LHCN-M2 (cell line): ENCODE measurements around the gene ABHD17A. TPM values are rescaled to one million over a fixed set of nuclear protein-coding genes. Genes with fewer than 3 reads are reported as not detected.
"Not testable (repeated sequence)": the region's sequence is repeated elsewhere in the genome, so short reads cannot be mapped to it uniquely, and the experiment has no call there.

Experiments used
- DNase-seq: peaks from one replicate; pipeline ENCODE4 v3.0.0-alpha.2; 2012; ENCODE audit warnings: low read depth
- total RNA-seq: library from RNA; depleted of rRNA; stranded (reverse); fragments of >200 nt; gene quantifications from 2 replicates; pipeline ENCODE4 v1.2.3, GENCODE V29; 2014

ABHD17A gene
- total RNA-seq, 1 experiment from 2014 or later: 118 TPM

DNA sequence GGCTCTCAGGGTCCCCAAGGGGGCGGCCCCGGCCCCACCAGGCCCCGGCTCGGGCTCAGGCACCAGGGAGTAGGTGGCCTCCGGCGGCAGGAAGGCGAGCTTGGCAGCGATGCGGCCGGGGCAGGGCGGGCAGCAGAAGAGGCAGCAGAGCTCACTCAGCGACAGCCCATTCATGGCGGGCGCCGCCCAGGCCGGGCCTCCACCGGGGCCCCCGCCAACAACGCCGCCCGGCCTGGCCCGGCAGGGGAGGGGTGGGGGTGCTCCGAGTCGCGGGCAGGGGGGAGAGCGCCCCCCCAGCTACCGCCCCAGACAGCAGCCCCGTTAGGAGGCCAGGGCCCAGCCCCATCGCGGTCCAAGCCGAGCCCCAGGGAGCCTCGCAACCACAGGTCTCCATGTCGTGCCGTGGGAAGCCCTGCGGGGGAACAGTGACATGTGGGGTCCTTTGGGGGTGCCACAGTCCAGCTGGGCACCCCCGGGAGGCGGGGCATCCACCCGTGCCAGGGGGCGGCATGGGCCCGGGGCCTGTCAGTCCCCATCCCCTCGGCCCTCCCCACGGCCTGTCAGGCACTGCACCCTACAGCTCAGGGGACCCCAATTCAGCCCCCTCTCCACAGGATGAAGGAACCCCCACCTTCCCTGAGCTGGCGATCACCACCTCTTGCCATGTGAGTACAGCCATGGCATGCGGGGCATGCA lies 3.8 kb downstream of the ABHD17A start:
- not testable (repeated sequence) for DNase-seq

DNA sequence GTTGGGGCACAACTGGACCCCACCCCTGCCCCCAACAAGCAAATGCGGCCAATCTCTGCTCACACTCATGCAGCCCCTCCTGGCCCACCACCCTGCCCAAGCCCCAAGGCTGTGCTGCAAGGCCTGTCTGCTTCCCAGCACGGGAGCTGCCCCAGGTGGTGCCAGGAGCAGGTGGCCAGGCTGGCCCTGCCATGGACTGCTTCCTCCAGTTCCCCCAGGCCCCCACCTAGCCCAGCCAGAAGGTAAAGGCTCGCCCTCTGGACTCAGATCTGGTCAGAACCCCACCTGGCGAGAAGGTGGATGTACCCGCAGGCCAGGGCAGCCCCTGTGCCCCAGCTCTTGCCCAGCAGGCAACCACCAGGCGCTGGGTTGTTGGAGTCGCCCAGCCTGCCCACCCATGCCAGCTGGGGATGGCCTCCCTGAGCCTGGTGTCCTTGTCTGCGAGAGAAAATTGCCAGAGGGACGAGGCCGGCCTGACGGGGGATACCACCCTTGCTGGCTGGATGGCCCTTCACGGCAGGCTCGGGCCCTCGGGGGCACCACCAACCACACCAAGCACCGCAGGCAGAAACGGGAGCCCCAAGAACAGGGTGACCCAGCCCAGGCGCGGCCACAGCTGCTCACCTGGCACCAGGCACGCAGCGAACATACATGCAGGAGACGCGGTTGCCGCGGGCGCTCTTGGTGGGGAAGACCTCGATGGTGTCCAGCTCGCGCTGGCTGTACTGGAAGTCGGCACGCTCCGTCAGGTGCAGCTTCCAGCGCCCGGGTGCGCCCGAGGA lies 4.5 kb downstream of the ABHD17A start:
- no peak for DNase-seq

DNA sequence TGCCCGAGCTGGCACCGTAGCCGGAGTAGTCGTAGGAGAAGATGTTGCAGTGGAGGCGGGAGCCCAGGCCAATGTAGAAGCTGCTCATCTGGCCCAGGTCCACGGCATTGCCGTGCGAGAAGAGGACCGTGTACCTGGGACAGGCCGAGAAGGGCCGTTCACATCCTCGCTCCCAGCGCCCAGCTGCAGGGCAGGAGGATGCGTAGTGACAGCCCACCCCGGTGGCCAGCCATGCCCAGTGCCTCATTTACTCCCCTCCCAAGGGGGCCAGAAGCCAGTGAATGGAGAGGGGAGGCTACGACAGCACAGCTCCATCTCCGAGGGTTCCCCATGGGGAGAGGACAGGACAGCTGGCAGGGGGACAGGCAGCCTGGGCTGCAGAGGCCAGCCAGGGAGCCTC lies 5.3 kb downstream of the ABHD17A start:
- DNase-seq: not testable (repeated sequence)

DNA sequence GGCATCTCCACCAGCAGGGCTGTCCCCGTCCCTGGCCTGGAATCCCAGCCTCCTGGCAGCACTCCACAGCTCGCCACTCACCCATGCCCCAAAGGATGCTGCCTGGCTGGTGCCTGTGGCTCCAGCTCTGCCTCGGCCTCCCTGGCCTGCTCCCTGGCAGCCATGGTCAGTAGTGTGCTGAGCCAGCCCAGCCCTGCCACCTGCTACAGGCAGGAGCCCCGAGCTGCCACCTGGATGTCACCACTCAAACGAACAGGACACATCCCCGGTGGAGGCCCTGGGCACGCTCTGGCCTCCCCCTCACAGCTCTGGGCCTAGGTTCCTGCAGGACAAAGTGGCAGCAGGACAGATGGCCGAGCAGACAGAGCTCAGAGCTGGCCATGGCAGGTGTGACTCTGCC lies 6.7 kb downstream of the ABHD17A start:
- DNase-seq: not testable (repeated sequence)

DNA sequence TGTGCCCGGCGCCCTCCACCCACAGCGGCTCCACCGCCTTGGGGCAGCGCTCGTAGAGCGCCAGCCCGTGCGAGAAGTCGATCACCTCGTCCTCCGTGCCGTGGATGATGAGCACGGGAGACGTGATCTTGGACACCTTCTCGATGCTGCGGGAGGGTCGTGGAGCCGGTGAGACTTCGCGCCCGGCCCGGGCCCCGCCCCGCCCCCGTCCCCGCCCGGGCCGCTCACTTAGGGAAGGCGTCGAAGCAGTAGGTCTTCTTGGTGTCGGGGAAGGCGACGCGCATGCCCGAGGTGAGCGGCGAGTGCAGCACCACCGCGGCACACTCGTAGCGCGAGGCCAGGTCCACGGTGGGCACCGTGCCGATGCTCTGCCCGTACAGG lies 8.0 kb downstream of the ABHD17A start:
- not testable (repeated sequence) for DNase-seq

DNA sequence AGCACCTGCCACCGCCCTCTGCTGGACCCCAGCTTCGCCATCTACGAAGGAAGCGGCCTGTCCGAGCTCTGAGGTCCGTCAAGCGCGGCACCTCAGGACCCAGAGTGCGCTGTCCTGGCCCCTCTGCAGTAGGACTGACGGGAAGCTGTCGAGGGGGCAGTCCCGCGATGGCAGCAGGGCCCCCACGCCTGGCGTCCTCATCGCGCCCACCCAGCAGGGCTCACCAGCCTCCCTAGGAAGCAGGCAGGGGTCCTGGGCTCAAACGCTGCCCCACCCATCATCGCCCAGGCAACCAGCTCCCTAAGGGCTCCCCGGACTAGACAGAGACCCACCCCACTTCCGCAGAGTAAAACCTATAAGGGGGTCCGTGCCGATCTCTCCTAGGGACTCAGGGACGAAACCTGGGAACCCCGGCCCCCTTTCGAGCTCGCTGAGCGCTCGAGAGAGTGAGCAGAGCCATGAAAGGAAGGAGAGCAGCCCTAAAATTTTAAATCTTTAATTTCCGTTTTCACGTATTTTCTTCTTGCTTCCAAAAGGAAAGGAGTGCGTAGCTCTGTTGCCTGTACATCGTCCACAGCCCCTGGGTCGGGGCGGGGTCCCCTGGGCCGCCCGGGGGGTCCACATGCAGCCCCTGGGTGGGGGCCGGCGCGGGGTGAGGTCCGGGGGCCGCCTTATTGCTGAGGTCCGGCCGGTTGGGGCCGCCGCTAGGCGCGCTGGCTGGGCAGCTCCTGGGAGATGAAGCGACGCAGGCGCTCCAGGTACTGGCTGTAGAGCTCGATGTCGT lies 8.6 kb downstream of the ABHD17A start:
- not testable (repeated sequence) for DNase-seq

DNA sequence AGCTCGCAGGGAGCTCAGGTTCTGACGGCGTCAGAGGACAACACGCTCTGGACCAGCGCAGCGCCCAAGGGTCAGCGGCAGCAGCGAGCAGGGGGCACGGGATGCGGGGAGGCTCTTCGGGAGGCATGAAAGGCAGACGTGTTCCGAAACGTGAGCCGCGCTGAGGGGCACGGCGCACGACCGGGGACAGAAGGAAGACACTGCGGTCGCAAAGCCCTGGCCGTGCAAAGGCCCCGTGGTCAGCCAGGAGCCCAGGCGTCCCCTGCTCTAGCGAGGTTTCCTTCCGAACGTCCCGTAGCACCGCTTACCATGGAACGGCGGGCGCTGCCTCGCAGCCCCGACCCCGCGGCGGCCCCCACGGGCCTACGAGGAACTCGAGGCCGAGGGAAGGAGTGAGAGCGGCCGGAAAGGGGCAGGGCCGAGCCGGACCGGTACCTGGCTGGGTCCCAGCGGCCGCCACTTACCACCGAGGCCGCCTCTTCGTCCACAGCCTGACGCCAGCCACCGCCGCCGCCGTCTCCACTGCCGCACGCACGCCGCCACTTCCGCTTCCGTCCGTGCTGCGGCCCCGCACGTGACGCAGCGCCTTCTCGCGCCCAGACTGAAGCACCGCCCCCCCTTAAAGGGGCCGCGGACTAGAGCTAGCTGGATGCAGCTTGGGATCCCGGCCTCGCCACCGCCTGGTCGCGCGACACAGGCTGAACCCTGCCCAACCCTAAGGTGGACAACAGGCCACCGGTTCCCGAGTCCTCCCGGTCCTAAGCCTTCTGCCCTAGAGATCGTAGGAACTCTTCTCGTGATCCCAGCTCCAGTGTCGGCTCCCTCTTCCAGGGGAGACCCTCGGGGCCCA lies 9.4 kb downstream of the ABHD17A start:
- peak; percentile 84 for DNase-seq

DNA sequence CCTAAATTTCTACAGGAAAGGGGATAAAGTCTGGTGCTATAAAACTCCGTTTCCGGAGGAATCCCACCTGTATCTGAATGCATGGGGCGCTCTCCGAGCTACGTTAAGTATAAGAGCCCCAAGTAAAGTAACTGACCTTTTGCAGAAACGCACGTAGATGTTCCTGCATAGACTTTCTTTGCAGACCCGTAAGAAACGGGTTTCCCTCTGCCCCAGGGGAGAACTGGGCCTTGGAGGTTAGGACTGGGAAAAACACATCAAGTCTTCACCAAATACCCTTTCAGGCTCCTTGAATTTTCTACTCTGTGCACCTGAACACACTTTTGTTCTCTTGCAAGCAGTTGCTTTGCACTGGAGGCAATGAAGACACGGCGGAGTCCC lies 10.0 kb downstream of the ABHD17A start:
- DNase-seq: not testable (repeated sequence)

DNA sequence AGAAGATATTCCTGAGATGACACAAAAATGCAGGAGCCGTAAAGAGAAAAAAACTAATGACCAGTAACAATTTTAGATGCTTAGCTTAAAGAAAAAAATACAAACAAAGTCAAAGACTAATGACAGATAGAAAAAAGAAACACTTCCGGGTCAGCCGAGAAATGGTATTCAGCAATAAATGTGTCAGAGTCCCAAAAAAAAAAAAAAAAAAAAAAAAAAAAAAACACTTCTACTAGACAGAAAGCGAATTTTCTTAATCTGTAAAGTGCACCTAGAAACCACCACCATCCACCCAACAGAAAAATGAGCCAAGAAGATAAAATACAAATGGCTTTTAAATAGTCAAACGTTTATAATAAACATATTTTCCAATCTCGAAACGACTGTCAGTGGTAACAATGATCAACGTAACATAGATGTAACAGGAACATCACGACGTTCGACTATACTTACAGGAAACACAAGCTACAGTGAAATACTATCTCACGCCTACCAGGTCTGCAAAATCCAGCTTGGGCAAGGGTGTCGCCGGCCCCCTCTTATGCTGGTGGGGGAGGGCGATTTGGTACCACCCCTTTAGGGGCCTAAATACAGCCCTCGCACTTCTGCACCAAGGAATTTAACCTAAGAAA lies 10.6 kb downstream of the ABHD17A start:
- DNase-seq: no peak

DNA sequence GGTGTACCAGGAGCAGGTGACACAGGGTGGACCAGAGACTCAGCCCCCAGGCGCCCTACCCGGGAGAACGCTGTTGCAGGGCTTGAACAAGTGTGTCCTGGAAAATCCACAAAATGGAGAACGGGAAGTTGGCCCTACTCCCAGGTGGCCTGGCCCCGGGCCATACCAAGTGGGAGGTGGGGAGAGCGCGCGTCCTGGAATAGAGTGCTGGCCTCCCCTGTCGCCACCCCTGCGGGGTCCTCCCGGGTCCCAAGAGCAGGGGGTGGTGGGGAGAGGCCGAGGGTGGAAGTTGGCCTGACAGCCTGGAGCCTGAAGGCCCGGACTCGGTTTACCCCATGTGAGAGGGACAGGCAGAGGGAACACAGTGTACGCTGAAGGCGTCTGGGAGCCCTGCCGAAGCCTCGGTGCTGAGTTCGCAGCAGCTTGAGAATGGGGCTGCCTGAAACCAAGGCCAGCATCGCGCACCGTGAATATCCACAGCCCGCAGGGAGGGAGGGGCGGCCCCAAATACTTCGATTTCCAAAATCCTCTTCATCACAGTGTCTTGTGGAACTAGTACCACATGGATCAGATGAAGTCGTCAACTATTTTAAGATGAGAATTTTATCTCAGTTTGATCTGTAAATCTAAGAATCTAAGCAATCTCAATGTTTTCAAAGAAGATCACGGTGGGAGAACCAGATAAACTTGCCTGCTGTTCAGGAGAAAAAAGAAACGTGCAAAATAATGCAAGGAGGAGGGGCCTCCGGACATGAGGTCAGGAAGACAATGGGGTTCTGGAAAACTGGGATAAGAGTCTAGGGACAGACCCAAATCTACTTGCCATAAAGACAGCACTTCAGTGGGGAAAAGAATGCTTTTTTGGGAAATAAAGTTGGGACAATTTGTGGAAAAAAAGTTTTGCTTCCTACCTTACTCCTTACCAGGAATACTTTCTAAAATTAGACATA lies 11.5 kb downstream of the ABHD17A start:
- DNase-seq: no peak

DNA sequence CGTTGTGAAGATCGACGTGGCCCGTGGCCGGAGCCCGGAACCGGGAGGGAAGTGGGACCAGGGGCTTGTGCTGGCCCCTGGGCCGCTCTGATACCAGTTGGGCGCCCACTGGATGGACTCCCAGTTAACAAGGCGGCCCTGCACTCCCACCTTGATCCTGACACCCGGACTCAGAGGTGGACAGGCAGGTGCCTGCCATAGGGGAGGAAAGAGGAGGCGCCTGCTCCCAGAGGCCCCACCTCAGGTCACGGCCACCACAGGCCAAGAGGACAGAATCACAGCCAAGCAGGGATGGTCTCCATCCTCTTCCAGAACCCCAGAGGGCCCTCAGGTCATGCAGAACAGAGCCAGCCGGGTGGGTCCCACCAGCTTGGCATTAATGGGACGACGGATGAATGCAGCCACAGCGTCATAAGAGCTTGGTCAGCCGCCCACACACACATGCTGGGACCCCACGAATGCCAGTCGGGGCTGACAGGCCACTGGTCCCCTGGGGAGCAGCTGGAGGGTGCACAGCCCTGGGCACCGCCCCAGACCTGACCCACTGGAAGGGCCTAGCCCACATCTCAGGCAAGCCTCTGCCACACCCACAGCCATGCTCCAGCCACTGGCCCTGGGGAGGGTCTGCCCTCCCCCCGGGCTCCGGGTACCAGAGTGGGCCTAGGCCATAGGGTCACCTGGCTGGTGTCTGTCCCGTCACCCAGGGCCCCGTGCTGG lies 12.3 kb downstream of the ABHD17A start:
- DNase-seq: no peak

DNA sequence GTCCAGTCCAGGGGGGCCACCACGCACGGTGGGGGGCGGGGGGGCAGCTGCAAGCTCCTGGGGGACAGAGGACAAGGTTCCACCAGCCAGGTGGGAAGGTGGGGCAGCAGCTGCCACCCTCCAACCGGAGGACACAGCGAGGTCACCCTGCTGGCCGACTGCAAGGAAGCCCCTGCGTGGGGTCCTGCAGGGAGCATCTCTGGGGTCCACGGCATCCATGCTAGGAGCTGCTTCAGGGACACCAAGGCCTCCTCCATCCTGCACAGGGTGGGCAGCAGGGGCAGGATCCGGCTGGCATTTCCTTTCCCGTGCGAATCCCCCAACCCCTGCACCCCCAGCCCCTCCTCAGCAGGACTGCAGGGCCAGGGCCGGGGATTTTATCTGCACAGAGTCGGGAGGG lies 13.7 kb downstream of the ABHD17A start:
- DNase-seq: no peak

DNA sequence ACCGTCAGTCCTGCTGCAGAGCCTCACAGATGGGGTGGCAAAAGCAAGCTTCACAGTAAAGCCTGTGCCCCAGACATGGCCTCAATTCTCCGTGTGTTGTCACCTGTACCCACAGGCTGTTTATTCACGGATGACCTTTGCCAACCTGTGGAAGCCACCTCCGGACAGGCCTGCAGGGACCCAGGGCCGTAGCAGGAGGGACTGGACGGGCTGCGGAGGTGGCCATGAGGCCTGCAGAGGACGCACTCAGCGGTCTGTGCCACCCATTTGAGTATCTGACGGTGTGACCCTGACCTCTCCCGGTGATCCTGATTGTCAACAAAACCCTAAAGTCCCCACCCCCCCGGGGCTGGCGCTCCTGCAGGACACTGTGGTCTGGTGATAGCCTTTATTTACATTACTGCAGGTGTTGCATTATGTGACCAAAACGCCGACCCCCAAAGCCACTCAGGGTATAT lies 14.1 kb downstream of the ABHD17A start:
- DNase-seq: no peak

DNA sequence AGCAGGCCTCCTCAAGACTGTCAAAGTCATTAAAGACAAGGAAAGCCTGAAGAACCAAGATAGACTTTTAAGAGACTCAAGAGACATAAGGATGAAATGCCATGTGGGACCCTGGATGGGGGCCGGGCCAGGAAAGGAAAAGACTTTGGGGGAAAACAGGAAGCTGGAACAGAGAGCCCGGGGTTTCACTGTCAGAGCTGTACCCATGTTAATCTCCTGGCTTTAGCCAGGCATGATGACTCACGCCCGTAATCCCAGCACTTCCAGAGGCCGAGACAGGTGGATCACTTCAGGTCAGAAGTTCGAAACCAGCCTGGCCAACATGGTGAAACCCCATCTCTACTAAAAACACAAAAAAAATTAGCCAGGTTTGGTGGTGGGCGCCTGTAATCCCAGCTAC lies 16.3 kb downstream of the ABHD17A start:
- DNase-seq: no peak

DNA sequence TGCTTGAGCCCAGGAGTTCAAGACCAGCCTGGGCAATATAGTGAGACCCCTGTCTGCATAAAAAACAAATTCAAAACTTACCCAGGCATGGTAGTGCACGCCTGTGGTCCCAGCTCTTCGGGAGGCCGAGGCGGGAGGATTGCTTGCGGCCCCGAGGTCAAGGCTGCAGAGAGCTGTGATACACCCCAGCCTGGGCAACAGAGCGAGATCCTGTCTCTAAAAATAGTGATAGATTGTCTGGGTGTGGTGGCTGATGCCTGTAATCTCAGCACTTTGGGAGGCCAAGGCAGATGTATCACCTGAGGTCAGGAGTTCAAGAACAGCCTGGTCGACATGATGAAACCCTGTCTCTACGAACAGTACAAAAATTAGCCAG lies 18.0 kb downstream of the ABHD17A start:
- DNase-seq: no peak

DNA sequence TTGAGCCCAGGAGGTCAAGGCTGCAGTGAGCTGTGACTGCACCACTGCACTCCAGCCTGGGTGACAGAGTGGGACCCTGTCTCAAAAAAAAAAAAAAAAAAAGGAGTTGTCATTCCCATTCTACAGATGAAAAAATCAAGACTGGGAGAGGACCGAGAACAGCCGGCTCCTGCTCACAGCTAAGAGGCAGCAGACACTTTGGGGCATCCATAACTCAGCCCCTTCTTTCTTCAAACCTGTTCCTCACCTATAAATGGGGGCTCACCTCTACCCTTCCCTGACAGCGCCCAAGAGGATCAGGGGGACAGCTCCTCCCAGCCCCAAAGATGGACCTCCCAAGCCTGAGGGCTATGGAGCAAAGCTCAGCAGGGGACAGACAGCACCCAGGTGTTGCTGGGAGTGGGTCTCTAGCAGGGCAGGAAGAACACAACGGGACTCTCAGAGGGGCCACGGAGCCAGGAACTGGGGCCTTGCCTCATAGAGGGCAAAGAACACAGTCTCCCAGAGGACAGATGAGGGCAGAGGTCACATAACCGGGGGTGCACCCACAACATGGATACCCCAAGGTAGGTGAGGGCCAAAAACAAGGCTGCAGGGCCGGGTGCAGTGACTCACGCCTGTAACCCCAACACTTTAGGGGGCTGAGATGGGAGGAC lies 18.5 kb downstream of the ABHD17A start:
- DNase-seq: no peak

DNA sequence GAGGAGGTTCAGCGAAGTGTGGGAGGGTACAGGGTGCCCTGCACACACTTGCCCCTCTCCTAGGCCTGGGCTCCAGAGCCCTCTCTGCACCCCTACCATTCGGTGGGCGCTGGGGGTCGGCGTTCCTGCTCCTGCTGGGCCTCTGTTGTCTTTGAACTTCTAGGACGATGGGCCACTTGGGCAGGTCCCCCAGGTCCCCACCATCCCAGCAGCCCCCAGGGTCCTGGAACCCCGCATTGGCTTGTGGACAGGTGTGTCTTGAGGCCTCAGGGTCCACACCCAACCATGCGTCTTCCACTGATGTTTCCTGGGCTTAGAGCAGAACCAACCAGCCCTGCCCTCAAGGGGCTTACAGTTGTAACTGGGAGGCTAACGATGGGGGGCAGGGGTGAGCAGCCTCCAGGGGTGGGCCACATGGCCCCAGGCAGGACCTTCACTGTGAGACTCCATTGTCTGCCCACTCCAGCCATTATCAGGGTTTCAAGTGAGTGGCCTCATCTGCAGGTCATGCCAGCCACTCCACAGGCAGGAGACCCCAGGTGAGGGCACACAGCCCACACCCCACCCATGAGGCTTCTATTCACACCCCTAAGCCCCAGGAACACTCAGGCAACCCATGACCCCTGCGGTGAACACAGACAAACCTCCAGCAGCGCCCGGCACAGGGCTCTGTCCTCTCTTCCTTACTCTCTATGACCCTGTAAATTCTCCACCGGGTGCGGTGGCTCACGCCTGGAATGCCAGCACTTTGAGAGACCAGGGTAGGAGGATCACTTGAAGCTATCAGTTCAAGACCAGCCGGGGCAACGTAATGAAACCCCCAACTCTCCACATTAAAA lies 19.9 kb downstream of the ABHD17A start:
- no peak for DNase-seq
